K562 (cell line): ENCODE measurements around the gene TDRD9. TPM values are rescaled to one million over a fixed set of nuclear protein-coding genes. Genes with fewer than 3 reads are reported as not detected.

Source experiments
- DDX20 ChIP-seq: fragments of 450-650 bp; IDR thresholded peaks from 2 replicates; pipeline ENCODE4 v1.6.1; 2016; ENCODE audit warnings: missing genetic modification characterization, low read depth, mild to moderate bottlenecking, missing compliant biosample characterization, moderate library complexity
- ILK ChIP-seq: fragments of 450-650 bp; IDR thresholded peaks from 2 replicates; pipeline ENCODE4 v1.6.1; 2016; ENCODE audit warnings: missing genetic modification characterization, low read depth, mild to moderate bottlenecking, missing compliant biosample characterization, moderate library complexity, borderline replicate concordance
- KDM4B ChIP-seq, 2 experiments: fragments of 450-650 bp in 1 of 2; sonication (generic) in 1 of 2; IDR thresholded peaks; 2 replicates each; pipeline ENCODE4 v1.6.1; 2016 to 2017; ENCODE audit warnings: borderline replicate concordance in 2 of 2, antibody characterized with exemption in 1 of 2, low read depth in 1 of 2, mild to moderate bottlenecking in 1 of 2
- NEUROD1 ChIP-seq: fragments of 150-350 bp; IDR thresholded peaks from 2 replicates; pipeline ENCODE4 v1.6.1; 2014; ENCODE audit warnings: borderline replicate concordance, low read length, low read depth; ENCODE audit not compliant: partially characterized antibody
- RBM25 ChIP-seq: fragments of 200-400 bp; formaldehyde crosslinking; IDR thresholded peaks from 2 replicates; pipeline ENCODE4 v1.6.1; 2018; ENCODE audit warnings: low read length, low read depth, moderate library complexity; ENCODE audit not compliant: severe bottlenecking
- SNIP1 ChIP-seq: fragments of 450-650 bp; IDR thresholded peaks from 2 replicates; pipeline ENCODE4 v1.7.1; 2017; ENCODE audit warnings: low read depth, mild to moderate bottlenecking
- polyA plus RNA-seq, 8 experiments: library from polyadenylated mRNA; depleted of rRNA in 4 of 8; stranded (reverse) in 5 of 8; unstranded in 3 of 8; fragments of >200 nt; fragmentation: Nextera tagmentation in 2 of 8; fragmentation: Illumina TruSeq in 1 of 8; extraction: Ambion mirVana in 2 of 8; extraction: Trizol in 1 of 8; gene quantifications; 2 replicates each; pipeline versions ENCODE4 v1.2.1 to v1.2.3, GENCODE V29; 2011 to 2014; ENCODE audit warnings: inconsistent platforms in 1 of 8, missing spikeins in 1 of 8
- small RNA-seq: library from RNA; depleted of rRNA; stranded (forward); fragments of <200 nt; gene quantifications from one replicate; pipeline ENCODE3, GENCODE V24; 2014
- total RNA-seq, 7 experiments: library from RNA; depleted of rRNA in 6 of 7; stranded (reverse); fragments of >200 nt in 6 of 7; fragmentation: Illumina TruSeq in 2 of 7; extraction: Trizol in 2 of 7; gene quantifications; 2 replicates each; pipeline versions ENCODE4 v1.2.1 to v1.2.3, GENCODE V29; 2011 to 2021; ENCODE audit warnings: low replicate concordance in 1 of 7

The TDRD9 gene
- total and polyA plus RNA-seq, 9 of the 15 experiments (the other 6 are each of a cell fraction or from before 2014, with no cell fraction given), result 0.04 to 0.14 (median 0.04) TPM; not detected in 5

- TF ChIP-seq ILK (no peak), NEUROD1 (no peak), KDM4B (IDR thresholded peaks at IDR 0.05; ENCODE audit: borderline replicate concordance in 2 of 2, low read depth in 1 of 2) (no peak), RBM25 (no peak), DDX20 (tag) (no peak), SNIP1 (no peak)
These were observed 173.5 kb downstream of the TDRD9 start (continued) for GRCh38 chr14:104101651-104102281.

Small RNA genes within 50 kb of the gene (small RNA-seq; reads per million reads assigned to genes)
- not detected for gene RN7SL634P

Other genes starting within 250 kb of the TDRD9 start
- gene XRCC3, start 213.0 kb upstream of the TDRD9 start, total RNA-seq (2014; rRNA removed), result 46.1 and 54.1 TPM in 2 replicates
- gene XRCC3, start 213.0 kb upstream of the TDRD9 start, total RNA-seq (2014; rRNA removed; fragmentation: Illumina TruSeq; extraction: Trizol), result 30.2 TPM in 2 replicates
- 25.7 and 30.3 TPM in 2 replicates for gene XRCC3, start 213.0 kb upstream of the TDRD9 start, total RNA-seq (2015; rRNA removed; fragmentation: Illumina TruSeq; extraction: Trizol)
- gene XRCC3, start 213.0 kb upstream of the TDRD9 start, total RNA-seq (2021), result 38.2 and 41.3 TPM in 2 replicates
- gene XRCC3, start 213.0 kb upstream of the TDRD9 start, polyA plus RNA-seq (2011; rRNA removed), result 19.0 and 24.3 TPM in 2 replicates
- gene XRCC3, start 213.0 kb upstream of the TDRD9 start, polyA plus RNA-seq (2014; fragmentation: Illumina TruSeq; extraction: Trizol), result 44.5 and 59.3 TPM in 2 replicates
- gene XRCC3, start 213.0 kb upstream of the TDRD9 start, polyA plus RNA-seq (2014; fragmentation: Nextera tagmentation; extraction: Ambion mirVana), result under 1 TPM; 0.34 to 0.38 TPM
- 39.9 and 44.1 TPM in 2 replicates for gene XRCC3, start 213.0 kb upstream of the TDRD9 start, polyA plus RNA-seq (2014; rRNA removed)
- 16.3 and 21.1 TPM in 2 replicates for gene ZFYVE21, start 212.6 kb upstream of the TDRD9 start, total RNA-seq (2014; rRNA removed)
- gene ZFYVE21, start 212.6 kb upstream of the TDRD9 start, total RNA-seq (2014; rRNA removed; fragmentation: Illumina TruSeq; extraction: Trizol), result 9.9 and 11.8 TPM in 2 replicates
- 15.0 and 15.6 TPM in 2 replicates for gene ZFYVE21, start 212.6 kb upstream of the TDRD9 start, total RNA-seq (2015; rRNA removed; fragmentation: Illumina TruSeq; extraction: Trizol)
- gene ZFYVE21, start 212.6 kb upstream of the TDRD9 start, total RNA-seq (2021), result 17.1 and 18.0 TPM in 2 replicates
- 23.1 and 24.3 TPM in 2 replicates for gene ZFYVE21, start 212.6 kb upstream of the TDRD9 start, polyA plus RNA-seq (2011; rRNA removed)
- 11.9 and 14.4 TPM in 2 replicates for gene ZFYVE21, start 212.6 kb upstream of the TDRD9 start, polyA plus RNA-seq (2014; fragmentation: Illumina TruSeq; extraction: Trizol)
- gene ZFYVE21, start 212.6 kb upstream of the TDRD9 start, polyA plus RNA-seq (2014; fragmentation: Nextera tagmentation; extraction: Ambion mirVana), result 1 to 10 TPM in 1 of 2 experiments, under 1 TPM in 1; 0.90 to 2.8 TPM
- gene ZFYVE21, start 212.6 kb upstream of the TDRD9 start, polyA plus RNA-seq (2014; rRNA removed), result 23.1 and 25.5 TPM in 2 replicates
- 0.14 and 0.61 TPM in 2 replicates for gene PPP1R13B, start 80.9 kb upstream of the TDRD9 start, total RNA-seq (2014; rRNA removed)
- gene PPP1R13B, start 80.9 kb upstream of the TDRD9 start, total RNA-seq (2014; rRNA removed; fragmentation: Illumina TruSeq; extraction: Trizol), result 0.16 and 0.22 TPM in 2 replicates
- 0.11 and 0.30 TPM in 2 replicates for gene PPP1R13B, start 80.9 kb upstream of the TDRD9 start, total RNA-seq (2015; rRNA removed; fragmentation: Illumina TruSeq; extraction: Trizol)
- gene PPP1R13B, start 80.9 kb upstream of the TDRD9 start, total RNA-seq (2021), result 1.1 and 1.7 TPM in 2 replicates
- 0.18 and 0.26 TPM in 2 replicates for gene PPP1R13B, start 80.9 kb upstream of the TDRD9 start, polyA plus RNA-seq (2011; rRNA removed)
- 0.15 and 0.46 TPM in 2 replicates for gene PPP1R13B, start 80.9 kb upstream of the TDRD9 start, polyA plus RNA-seq (2014; fragmentation: Illumina TruSeq; extraction: Trizol)
- gene PPP1R13B, start 80.9 kb upstream of the TDRD9 start, polyA plus RNA-seq (2014; fragmentation: Nextera tagmentation; extraction: Ambion mirVana), result under 1 TPM; 0.03 TPM
- gene PPP1R13B, start 80.9 kb upstream of the TDRD9 start, polyA plus RNA-seq (2014; rRNA removed), result 0.08 and 0.48 TPM in 2 replicates
- 0.14 TPM in 1 of 2 replicates, not detected in the other for gene RD3L, start 14.1 kb downstream of the TDRD9 start, total RNA-seq (2014; rRNA removed)
- gene RD3L, start 14.1 kb downstream of the TDRD9 start, total RNA-seq (2014; rRNA removed; fragmentation: Illumina TruSeq; extraction: Trizol), result not detected in 2 replicates
- gene RD3L, start 14.1 kb downstream of the TDRD9 start, total RNA-seq (2015; rRNA removed; fragmentation: Illumina TruSeq; extraction: Trizol), result not detected in 2 replicates
- not detected in 2 replicates for gene RD3L, start 14.1 kb downstream of the TDRD9 start, total RNA-seq (2021)
- not detected in 2 replicates for gene RD3L, start 14.1 kb downstream of the TDRD9 start, polyA plus RNA-seq (2011; rRNA removed)
- gene RD3L, start 14.1 kb downstream of the TDRD9 start, polyA plus RNA-seq (2014; fragmentation: Illumina TruSeq; extraction: Trizol), result not detected in 2 replicates
- gene RD3L, start 14.1 kb downstream of the TDRD9 start, polyA plus RNA-seq (2014; fragmentation: Nextera tagmentation; extraction: Ambion mirVana), result not detected
- not detected in 2 replicates for gene RD3L, start 14.1 kb downstream of the TDRD9 start, polyA plus RNA-seq (2014; rRNA removed)
- not detected in 2 replicates for gene ASPG, start 157.2 kb downstream of the TDRD9 start, total RNA-seq (2014; rRNA removed)
- gene ASPG, start 157.2 kb downstream of the TDRD9 start, total RNA-seq (2014; rRNA removed; fragmentation: Illumina TruSeq; extraction: Trizol), result not detected in 2 replicates
- not detected in 2 replicates for gene ASPG, start 157.2 kb downstream of the TDRD9 start, total RNA-seq (2015; rRNA removed; fragmentation: Illumina TruSeq; extraction: Trizol)
- gene ASPG, start 157.2 kb downstream of the TDRD9 start, total RNA-seq (2021), result 0.18 TPM in 1 of 2 replicates, not detected in the other
- not detected in 2 replicates for gene ASPG, start 157.2 kb downstream of the TDRD9 start, polyA plus RNA-seq (2011; rRNA removed)
- not detected in 2 replicates for gene ASPG, start 157.2 kb downstream of the TDRD9 start, polyA plus RNA-seq (2014; fragmentation: Illumina TruSeq; extraction: Trizol)
- gene ASPG, start 157.2 kb downstream of the TDRD9 start, polyA plus RNA-seq (2014; fragmentation: Nextera tagmentation; extraction: Ambion mirVana), result not detected
- gene ASPG, start 157.2 kb downstream of the TDRD9 start, polyA plus RNA-seq (2014; rRNA removed), result not detected in 2 replicates
- not detected in 2 replicates for gene KIF26A, start 210.1 kb downstream of the TDRD9 start, total RNA-seq (2014; rRNA removed)
- gene KIF26A, start 210.1 kb downstream of the TDRD9 start, total RNA-seq (2014; rRNA removed; fragmentation: Illumina TruSeq; extraction: Trizol), result not detected in 2 replicates
- not detected in 2 replicates for gene KIF26A, start 210.1 kb downstream of the TDRD9 start, total RNA-seq (2015; rRNA removed; fragmentation: Illumina TruSeq; extraction: Trizol)
- 0.02 and 0.04 TPM in 2 replicates for gene KIF26A, start 210.1 kb downstream of the TDRD9 start, total RNA-seq (2021)
- not detected in 2 replicates for gene KIF26A, start 210.1 kb downstream of the TDRD9 start, polyA plus RNA-seq (2011; rRNA removed)
- not detected in 2 replicates for gene KIF26A, start 210.1 kb downstream of the TDRD9 start, polyA plus RNA-seq (2014; fragmentation: Illumina TruSeq; extraction: Trizol)
- not detected for gene KIF26A, start 210.1 kb downstream of the TDRD9 start, polyA plus RNA-seq (2014; fragmentation: Nextera tagmentation; extraction: Ambion mirVana)
- not detected in 2 replicates for gene KIF26A, start 210.1 kb downstream of the TDRD9 start, polyA plus RNA-seq (2014; rRNA removed)